ENCODE data around the gene MAS1.
"Not testable (repeated sequence)": the region's sequence is repeated elsewhere in the genome, so short reads cannot be mapped to it uniquely, and the experiment has no call there.

Gene MAS1

DNA sequence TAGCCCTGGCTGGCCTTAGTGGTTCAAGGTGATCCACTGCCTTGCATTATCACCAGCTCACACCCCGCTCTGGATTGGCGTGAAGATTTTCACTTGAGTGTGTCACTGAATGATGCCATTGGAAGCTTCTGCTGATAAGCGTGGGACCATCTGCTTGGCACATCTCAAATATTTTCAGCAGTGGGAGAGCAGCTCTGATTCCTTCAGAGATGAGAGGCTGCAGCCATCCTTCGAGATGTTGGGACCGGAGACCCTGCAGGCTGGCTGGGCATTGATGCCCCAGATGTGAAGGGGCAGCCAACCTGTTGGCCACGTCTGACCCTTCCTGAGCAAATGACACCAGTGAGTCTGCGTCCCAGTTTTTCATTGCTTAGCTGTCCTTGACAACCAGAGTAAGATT is at the start of gene MAS1:
Gene MAS1 (plus strand): TSS at position 197 of the 400 bp plus-strand sequence. CDS start 15,968 bp downstream, outside the sequence.
- DNase-seq (ENCODE audit: low spot score): no peak

DNA sequence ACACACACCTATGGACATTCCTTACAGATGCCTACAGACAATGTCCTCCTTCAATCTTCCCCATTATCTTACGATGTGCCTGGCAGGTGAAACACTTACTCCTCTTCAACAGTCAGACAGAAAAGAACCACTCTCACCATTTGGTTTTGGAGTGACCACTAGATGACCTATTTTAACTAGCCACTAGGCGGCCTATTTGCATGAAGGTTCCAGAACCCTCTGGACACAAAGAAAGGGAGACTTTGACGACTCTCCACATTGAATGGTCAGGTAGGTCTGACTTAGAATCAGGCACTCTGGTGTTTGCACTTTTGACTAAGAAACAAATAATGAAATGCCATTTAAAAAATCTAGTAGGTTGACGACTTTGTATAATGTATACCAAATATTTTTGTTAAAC is 48.8 kb upstream of the MAS1 start:
- DNase-seq (ENCODE audit: low spot score): no peak

DNA sequence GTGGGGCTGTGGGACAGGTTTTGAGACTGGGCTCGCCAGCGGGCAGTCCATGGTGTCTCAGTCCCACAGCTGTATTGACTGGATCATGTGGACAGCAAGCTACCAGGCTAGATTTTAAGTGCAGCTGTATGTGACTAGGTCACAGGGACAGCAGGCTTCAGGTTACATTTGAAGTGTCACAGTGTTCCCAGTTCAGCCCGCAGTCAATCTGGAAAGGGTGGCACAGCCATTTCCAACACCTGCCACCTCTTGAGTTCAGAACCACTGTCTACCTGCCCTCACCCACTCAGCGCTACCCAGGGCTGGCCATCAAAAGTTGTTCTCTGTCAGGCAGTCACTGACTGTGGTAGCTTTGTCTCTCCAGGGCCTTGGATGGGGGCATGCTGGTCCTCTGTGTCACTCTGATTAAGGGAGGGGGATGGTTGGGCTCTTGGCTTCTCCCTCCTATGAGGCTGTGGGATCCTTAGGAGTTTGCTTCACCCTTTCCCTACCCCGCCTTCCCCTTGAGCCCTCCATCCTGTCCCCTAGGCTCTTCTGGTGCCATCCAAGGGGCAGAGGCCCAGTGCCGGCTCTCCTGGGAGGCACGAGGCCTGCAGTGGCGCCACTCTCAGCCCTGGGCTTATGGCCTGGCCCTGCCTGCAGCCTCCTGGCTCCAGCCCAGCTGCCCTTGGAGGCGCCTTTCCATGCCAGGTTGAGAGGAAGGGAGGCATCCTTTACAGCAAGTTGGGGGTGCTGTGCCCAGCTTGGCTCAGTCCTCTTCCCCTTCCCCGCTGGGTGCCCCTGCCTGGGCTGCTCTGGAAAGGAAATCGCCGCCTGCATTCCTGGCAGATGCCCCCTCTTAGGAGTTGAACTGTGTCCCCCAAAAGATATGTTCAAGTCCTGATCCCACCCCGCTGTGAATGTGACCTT is 45.8 kb upstream of the MAS1 start:
- no peak for DNase-seq (ENCODE audit: low spot score)

DNA sequence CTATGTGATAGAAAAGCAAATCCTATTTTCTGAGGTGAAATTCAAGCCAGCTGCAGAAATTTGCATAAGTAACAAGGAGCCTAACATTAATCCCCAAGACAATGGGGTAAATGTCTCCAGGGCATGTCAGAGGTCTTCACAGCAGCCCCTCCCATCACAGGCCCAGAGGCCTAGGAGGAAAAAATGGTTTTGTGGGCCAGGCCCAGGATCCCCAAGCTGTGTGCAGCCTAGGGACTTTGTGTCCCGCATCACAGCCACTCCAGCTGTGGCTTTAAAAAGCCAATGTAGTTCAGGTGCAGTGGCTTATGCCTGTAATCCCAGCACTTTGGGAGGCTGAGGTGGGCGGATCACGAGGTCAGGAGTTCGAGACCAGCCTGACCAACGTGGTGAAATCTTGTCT is 42.2 kb upstream of the MAS1 start:
- not testable (repeated sequence) for DNase-seq (ENCODE audit: low spot score)

DNA sequence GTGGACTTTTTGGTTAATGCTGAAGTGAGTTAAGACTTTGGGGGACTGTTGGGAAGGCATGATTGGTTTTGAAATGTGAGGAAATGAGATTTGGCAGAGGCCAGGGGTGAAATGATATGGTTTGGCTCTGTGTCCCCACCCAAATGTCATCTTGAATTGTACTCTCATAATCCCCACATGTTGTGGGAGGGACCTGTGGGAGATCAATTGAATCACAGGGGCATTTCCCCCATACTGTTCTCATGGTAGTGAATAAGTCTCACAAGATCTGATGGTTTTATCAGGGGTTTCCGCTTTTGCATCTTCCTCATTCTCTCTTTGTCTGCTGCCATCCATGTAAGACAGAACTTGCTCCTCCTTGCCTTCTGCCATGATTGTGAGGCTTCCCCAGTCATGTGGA is 40.9 kb upstream of the MAS1 start:
- DNase-seq (ENCODE audit: low spot score): not testable (repeated sequence)

DNA sequence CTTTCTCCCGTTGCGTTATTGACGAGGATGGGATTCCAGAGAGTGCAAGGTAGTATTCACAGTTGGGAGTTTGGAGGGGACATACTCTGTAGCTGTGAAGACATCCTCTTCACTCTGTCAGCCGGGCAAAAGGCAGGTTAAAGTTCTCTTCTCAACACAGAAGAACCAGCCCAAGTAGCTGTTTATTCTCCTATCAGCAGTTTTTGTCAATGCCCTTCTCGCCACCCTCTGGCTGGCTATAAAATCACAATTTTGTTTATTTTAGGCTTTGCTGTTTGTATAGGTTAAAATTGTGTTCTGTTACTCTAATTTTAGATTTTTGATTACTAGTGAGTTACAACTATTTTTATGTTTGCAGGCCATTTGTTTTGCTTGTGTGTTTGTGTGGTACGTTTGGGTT is 37.9 kb upstream of the MAS1 start:
- peak; percentile 48 for DNase-seq (ENCODE audit: low spot score)

DNA sequence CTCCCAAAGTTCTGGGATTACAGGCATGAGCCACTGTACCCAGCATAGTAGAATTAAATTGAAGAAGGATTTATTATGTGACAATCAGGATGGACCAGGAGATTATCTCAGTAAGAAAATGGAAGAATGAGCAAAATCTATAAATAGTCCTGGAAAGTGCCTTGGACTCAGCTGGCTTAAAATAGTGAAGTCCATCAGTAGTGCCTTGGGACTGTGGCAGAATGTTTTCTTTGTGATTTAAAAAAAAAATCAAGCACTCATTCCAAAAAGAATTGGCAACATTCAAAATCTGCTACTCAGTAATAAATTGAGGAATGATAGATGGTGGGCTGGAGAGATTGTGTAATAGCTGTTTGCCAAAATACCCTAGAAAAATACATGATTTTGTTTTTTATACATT is 37.0 kb upstream of the MAS1 start:
- no peak for DNase-seq (ENCODE audit: low spot score)

DNA sequence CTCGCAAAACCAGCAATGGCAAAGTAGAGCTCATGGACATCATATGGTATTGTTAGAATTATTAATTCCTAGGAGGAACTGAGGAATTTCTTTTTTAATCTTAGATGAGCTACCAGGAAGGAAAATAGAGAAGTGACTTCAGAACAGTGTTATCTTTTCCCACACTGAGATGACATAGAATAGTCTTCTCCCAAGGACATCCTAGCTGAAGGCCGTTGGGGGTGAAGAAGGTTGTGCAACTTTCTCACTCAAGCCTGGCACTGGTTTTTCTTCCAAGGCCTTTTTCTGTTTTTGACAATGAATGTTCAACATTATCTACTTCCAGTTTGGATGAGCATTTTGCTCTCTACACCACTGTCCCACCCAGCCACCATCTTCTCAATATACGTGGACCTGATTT is 35.8 kb upstream of the MAS1 start:
- DNase-seq (ENCODE audit: low spot score): no peak

DNA sequence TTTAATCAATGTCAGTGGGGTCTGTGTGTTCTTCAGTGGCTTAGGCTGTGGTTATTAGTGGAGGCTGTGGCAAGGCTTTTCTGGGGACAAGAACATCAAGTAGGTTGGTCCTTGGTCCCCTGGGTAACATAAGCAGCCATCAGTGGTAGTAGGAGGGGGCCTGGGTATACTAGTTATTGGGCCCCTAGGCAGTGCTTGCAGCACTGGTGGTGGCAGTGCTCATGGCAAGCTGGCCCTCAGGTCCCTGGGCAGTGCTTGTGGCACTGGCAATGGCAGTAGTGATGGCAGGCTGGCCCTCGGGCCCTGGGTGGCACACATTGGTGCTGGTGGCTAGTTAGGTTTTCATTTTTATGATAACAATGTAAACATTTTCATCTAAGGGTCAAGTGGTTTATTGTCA is 32.5 kb upstream of the MAS1 start:
- no peak for DNase-seq (ENCODE audit: low spot score)

DNA sequence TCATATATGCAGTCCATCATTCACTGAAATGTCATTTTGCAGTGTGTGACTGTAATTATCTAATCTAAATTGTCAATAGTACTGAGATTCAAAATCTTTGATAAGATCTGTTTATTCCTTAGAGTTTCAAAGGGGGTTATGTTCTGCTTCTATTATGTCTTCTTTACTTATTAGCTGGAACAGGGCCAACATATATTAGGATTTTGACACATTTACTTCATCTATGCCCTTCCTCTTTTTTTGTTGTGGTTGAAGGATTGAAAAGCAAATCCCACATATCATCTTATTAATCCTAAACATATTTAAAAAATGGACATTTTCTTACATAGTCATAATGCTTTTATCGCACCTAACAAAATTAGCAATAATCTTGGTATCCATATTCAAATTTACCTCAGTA is 30.3 kb upstream of the MAS1 start:
- no peak for DNase-seq (ENCODE audit: low spot score)

DNA sequence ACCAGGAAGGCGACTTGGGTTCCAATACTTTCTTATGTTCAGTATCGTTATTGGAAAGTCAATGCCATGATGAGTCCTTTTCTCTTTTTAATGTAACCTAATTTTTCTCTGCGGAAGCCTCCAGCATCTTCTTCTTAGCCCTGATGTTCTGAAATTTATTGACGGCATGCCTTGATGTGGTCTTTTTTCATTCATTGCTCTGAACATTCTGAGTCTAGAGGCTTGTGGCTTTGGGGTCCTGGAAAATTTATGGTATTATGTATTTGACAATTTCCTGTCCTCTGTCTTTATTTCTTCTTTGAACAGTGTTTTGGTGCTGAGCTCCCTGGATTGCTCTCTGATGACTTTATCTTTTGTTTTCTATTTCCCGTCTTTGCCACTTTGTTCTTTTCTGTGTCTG is 28.7 kb upstream of the MAS1 start:
- DNase-seq (ENCODE audit: low spot score): no peak

DNA sequence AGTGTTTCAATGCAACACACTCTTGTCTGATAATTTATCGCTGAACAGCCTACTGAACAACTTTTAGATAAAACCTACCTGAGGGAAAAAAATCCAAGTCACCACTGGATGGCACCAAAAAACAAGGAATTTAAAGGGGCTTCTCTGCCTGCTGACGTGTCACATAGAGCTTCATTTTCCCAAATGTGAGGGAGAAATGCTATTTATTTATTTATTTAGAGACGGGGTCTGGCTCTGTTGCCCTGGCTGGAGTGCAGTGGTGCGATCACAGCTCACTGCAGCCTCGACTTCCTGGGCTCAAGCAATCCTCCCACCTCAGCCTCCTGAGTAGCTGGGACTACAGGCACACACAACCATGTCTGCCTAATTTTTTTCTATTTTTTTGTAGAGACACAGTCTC is 27.4 kb upstream of the MAS1 start:
- DNase-seq (ENCODE audit: low spot score): peak; percentile 70

DNA sequence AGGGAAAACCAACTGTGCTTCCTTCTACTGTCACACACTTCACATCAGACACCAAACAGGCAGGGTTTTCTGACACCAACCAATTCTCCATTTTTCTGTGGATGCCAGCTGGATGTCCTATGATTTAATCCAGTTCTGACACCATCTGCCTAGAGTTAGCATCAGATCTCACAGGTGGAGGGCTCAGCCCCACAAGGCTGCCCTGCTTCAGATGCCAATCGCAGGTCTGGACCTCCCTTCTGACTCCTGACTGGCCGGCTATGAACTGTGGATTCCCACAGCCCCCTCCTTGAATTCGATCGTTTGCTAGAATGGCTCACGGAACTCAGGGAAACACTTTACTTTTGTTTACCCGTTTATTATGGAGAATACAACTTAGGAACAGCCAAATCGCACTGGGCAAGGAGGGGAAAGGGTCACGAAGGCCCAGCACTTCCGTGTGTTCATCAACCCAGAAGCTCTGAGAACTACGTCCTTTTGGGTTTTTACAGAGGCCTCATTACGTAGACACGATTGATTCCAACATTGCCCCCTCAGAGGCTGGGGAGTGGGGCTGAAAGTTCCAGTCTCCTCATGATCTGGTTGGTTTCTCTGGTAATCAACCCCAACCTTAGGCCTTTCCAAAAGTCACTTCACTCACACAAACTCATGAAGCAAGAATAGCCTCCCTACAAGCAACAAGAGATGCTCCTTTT is 25.4 kb upstream of the MAS1 start:
- no peak for DNase-seq (ENCODE audit: low spot score)

DNA sequence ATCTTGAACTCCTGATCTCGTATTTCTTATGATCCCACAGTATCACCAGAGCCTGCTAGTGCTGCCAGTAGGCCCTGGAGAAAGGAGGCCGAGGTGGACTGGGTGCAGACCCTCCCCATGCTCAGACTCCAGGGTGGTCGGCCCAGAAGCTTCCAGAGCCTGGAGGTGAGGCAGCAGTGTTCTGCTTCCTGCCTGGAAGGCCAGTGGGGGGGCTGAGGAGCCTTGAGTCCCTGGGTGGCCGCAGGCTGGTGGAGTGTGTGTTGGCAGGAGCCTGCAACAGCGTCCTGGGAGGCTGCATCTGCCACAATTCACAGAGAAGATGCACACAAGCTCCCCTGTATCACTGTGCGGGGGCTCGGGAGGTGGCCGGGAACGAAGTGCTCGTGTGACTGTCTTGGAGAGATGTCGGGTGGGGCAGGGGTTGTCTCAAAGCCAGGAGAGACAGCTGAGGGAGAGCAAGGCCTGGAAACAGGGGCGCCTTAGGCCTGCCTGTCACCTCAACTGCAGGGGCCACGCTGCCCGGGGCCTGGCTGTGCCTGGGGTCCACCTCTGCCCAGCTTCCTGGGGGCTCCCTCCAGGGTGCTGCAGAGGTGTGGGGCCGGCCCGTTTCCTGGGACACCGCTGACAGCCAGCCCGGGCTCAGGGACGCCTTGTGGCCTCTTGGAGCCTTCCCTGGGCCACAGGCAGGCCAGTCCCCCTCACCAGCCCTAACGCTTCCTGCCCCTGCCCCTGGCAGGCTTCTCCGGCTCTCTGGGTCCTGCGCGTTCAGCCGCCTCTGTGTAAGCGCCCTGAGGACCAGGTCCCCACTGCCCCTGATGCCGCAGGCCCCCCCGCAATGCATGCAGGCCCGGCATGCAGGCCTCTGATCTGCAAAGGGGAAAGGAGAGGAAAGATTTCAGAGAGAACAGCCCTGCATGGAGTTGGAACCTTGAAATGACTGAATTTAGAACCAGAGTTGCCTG is 24.2 kb upstream of the MAS1 start:
- no peak for DNase-seq (ENCODE audit: low spot score)

DNA sequence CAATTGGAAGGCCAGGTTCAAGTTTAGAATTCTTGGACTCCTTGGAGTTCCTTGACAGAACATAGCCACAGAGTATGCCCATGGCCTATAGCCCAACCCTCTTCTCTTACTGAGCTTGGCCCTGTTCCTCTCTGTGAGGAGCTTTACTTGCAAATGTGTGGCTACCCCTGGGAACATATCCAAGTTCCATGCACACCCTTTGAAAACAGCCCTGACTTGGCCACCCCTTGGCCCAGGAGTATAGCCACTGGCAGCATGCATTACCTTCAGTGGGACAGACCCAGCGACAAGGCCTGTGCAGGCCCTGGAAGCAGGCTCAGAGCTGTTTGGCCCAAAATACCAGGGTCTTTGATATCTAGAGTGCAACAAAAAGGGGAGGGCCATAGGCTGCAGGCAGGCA is 19.5 kb upstream of the MAS1 start:
- DNase-seq (ENCODE audit: low spot score): no peak

DNA sequence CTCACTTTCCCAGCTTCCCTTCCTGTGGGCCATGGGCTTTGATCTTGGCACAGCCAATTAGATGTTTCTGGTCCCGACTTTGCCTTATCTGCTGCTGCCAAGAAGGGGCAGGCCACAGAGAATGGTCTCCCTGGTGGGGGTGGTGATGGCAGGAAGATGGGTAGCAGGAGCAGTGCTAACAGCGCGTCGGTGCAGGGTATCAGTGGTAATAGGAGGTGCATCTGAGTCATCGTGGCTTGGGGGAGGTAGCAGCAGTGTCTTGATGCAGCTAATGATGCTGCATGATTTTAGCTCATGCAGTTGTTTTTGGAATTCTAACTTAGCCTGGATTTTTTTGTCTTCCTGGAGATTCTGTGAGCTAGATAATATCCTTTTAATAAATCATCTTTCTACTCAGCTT is 18.9 kb upstream of the MAS1 start:
- DNase-seq (ENCODE audit: low spot score): no peak

DNA sequence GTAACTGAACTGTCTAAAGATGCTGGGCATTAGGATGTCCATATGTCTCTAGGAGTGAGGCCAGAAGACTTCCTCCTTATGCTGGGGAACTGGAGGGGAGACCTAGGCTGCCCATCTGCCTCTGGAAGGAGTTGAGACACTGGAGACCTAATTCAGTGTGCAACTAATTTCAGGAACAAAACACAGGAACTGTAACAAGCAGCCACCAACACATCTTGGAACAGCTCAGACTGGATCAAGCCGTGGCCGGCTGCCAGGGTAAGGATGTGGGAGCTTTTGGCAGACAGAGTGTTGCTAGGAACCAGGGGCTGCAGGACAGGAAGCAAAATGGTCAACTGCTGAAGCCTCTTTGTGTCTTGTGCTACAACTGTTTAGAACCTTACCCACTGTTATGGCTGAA is 16.4 kb upstream of the MAS1 start:
- DNase-seq (ENCODE audit: low spot score): no peak

DNA sequence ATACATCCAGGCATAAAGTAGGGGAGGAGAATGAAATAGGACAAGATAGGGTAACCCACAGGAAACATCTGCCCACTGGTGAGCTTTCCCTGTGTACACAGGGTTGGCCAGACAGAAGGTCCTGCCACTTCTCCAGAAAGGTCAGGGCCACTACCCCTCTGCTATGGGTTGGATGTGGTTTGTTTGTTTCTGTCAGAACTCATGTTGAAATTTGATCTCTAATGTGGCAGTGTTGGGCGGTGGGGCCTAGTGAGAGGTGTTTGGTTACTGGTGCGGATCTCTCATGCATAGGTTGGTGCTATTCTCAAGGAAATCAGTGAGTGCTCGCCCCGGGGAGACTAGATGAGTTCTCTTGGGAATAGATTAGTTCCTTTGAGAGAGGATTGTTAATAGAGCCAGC is 15.6 kb upstream of the MAS1 start:
- no peak for DNase-seq (ENCODE audit: low spot score)

DNA sequence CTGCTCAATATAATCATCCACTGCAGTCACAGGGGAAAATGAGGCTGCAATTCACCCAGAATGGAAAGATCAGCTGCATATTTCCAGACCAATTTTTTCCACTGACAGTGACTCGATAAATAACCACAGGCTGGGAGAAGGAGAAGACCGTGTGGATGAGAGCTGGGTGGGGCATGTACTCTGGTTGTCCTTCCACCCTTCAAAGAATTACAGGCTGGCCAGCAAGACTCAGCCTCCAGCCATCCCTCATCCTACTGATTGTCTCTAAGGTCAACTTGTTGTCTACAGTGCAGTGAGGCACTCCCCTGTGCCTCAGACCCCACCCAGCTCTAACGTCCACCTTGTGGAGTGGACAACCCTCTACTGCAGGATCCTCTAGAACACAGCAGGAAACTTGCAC is 14.5 kb upstream of the MAS1 start:
- DNase-seq (ENCODE audit: low spot score): no peak

DNA sequence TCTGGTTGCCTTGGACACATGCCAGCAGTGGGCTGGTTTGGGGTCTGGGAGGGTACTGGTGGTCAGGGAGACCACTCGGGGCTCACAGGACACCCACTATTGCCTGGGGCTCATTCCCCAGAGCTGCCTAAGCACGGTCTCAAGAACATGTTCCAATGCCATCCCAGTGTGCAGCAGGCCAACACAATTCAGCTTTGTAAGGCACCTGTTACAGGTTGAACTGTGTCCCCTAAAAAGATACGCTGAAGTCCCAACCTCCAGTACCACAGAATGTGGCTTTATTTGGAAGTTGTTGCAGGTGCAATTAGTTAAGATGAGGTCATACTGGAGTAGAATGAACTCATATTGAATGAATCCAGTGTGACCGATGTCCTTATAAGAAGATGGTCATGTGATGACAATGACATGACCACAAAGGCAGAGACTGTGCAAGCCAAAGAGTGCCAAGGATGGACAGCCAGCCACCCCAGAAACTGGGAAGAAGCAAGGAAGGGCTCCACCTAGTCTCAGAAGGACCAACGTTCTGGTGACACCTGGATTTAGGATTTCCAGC is 13.5 kb upstream of the MAS1 start:
- no peak for DNase-seq (ENCODE audit: low spot score)

DNA sequence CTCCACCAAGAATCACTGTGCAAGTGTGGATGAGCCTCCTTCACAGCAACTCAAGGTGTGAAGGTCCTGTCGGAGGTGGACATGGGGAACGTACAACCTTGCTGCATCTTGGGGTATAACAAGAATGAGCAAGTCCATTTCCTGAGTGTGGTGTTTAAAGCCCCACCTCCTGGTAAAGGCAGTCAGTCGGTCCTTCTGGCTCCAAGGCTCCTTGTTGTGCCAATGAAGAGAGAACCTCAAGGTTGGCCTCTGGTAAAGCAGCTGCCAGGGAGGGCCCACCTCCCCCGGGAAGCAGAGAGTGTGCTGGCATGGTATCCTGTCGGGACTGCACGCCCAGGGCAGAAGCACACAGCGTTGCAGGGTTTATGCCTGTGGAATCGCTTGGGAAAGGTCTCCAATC is 12.4 kb upstream of the MAS1 start:
- no peak for DNase-seq (ENCODE audit: low spot score)

DNA sequence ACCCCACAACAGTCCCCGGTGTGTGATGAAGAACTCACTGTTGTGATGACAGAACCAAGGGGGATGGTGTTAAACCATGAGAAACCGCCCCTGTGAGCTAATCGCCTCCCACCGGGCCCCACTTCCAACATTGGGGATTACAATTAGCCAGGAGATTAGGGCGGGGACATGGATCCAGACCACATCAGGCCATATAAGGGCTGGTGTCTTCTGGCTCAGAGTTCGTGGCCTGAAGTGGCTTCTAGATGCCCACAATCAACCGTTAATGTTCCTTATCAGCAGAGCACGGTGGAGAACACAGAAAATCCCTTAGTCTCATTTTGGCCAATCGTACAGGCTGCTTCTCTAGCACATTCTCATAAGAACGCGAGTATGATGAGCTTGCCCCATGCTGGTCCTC is 10.9 kb upstream of the MAS1 start:
- DNase-seq (ENCODE audit: low spot score): no peak

Data from AG08395 (cell line).